Skeletal muscle cell (primary cell): ENCODE results near the gene CACNA1H.
"Not testable (repeated sequence)": the region's sequence is repeated elsewhere in the genome, so short reads cannot be mapped to it uniquely, and the experiment has no call there.

Experiments
- DNase-seq: peaks from one replicate; pipeline ENCODE4 v3.0.0-alpha.2; 2010; ENCODE audit warnings: low read depth
- H3K4me3 ChIP-seq: 2 replicates; pipeline ENCODE4 v1.5.1; 2011; ENCODE audit warnings: low read depth, mild to moderate bottlenecking, control low read depth, low read length, moderate library complexity

The CACNA1H gene

GRCh38 chr16:1218061-1218929, 65.4 kb downstream of the CACNA1H start:
- no peak for DNase-seq
- no peak overlapping the region for H3K4me3 ChIP-seq

- H3K4me3 ChIP-seq: no peak overlapping the region
- no peak for DNase-seq
Observed at GRCh38 chr16:1218930-1219611, 66.2 kb downstream of the CACNA1H start.

- no peak overlapping the region for H3K4me3 ChIP-seq
- DNase-seq: no peak
Observed at GRCh38 chr16:1220098-1220728, 67.3 kb downstream of the CACNA1H start.

- DNase-seq: no peak
- H3K4me3 ChIP-seq: no peak overlapping the region
Observed at GRCh38 chr16:1220841-1221627, 68.1 kb downstream of the CACNA1H start.

- no peak for DNase-seq
- H3K4me3 ChIP-seq: no peak overlapping the region
Observed at GRCh38 chr16:1221628-1222552, 69.0 kb downstream of the CACNA1H start.

GRCh38 chr16:1222553-1223354, 69.8 kb downstream of the CACNA1H start:
- H3K4me3 ChIP-seq: no peak overlapping the region

GRCh38 chr16:1223355-1224214, 70.7 kb downstream of the CACNA1H start:
- DNase-seq: no peak
- no peak overlapping the region for H3K4me3 ChIP-seq

More at GRCh38 chr16:1222553-1223354, 69.8 kb downstream of the CACNA1H start:
- DNase-seq: no peak

GRCh38 chr16:1224558-1224957, 71.7 kb downstream of the CACNA1H start:
- DNase-seq: no peak
- H3K4me3 ChIP-seq: no peak overlapping the region

- no peak for DNase-seq
- H3K4me3 ChIP-seq: no peak within 1 kb of the TSS
Observed at GRCh38 chr16:1225051-1225451, 72.1 kb downstream of the CACNA1H start, which contains the start of gene TPSG1. TPSG1 (minus strand) TSS chr16:1225268; CDS start chr16:1225252, 16 bp downstream.

GRCh38 chr16:1225728-1226311, 72.9 kb downstream of the CACNA1H start:
- not testable (repeated sequence) for DNase-seq, H3K4me3 ChIP-seq

- DNase-seq, H3K4me3 ChIP-seq: not testable (repeated sequence)
Observed at GRCh38 chr16:1226692-1227091, 73.8 kb downstream of the CACNA1H start.

- DNase-seq, H3K4me3 ChIP-seq: not testable (repeated sequence)
Observed at GRCh38 chr16:1228227-1228626, 75.3 kb downstream of the CACNA1H start.

- DNase-seq, H3K4me3 ChIP-seq: not testable (repeated sequence)
Observed at GRCh38 chr16:1229476-1229875, 76.6 kb downstream of the CACNA1H start.

GRCh38 chr16:1230084-1230470, 77.2 kb downstream of the CACNA1H start, which contains the start of gene TPSB2:
TPSB2 (minus strand) TSS chr16:1230184; CDS start chr16:1229951, 233 bp downstream.
- DNase-seq, H3K4me3 ChIP-seq: not testable (repeated sequence)

- not testable (repeated sequence) for H3K4me3 ChIP-seq, DNase-seq
Observed at GRCh38 chr16:1230471-1231212, 77.7 kb downstream of the CACNA1H start.

- H3K4me3 ChIP-seq: not testable (repeated sequence)
Observed at GRCh38 chr16:1231301-1231700, 78.4 kb downstream of the CACNA1H start.

More at GRCh38 chr16:1231301-1231700, 78.4 kb downstream of the CACNA1H start:
- DNase-seq: not testable (repeated sequence)
